ENCODE results near the gene PEX6.

PEX6 gene

GRCh38 chr6:42989923-42990322 is 10.9 kb upstream of the PEX6 start:
- no peak for DNase-seq

GRCh38 chr6:42988486-42989020 is 9.6 kb upstream of the PEX6 start:
- DNase-seq = no peak

GRCh38 chr6:42987533-42988451 is 8.8 kb upstream of the PEX6 start:
- no peak for DNase-seq

GRCh38 chr6:42984924-42985475 is 6.0 kb upstream of the PEX6 start:
- DNase-seq = no peak

GRCh38 chr6:42984001-42984923 is 5.3 kb upstream of the PEX6 start, which contains the start of gene PPP2R5D:
PPP2R5D (plus strand) TSS chr6:42984570; CDS start chr6:42984678, 108 bp downstream.
- DNase-seq = peak; percentile 97

- no peak for DNase-seq
Observed at GRCh38 chr6:42981836-42982235, 2.9 kb upstream of the PEX6 start.

GRCh38 chr6:42979523-42980177 is 669 bp upstream of the PEX6 start:
- no peak for DNase-seq

- no peak for DNase-seq
Observed at GRCh38 chr6:42978487-42978838, 518 bp downstream of the PEX6 start.

- DNase-seq = no peak
Observed at GRCh38 chr6:42974919-42975505, 4.0 kb downstream of the PEX6 start.

- no peak for DNase-seq
Observed at GRCh38 chr6:42973926-42974325, 5.1 kb downstream of the PEX6 start.

- DNase-seq = no peak
Observed at GRCh38 chr6:42971746-42972327, 7.1 kb downstream of the PEX6 start.

- no peak for DNase-seq
Observed at GRCh38 chr6:42970871-42971612, 7.9 kb downstream of the PEX6 start.

- no peak for DNase-seq
Observed at GRCh38 chr6:42969934-42970333, 9.0 kb downstream of the PEX6 start.

GRCh38 chr6:42969431-42969830 is 9.6 kb downstream of the PEX6 start:
- DNase-seq = no peak

GRCh38 chr6:42968783-42969182 is 10.2 kb downstream of the PEX6 start:
- no peak for DNase-seq

- no peak for DNase-seq
Observed at GRCh38 chr6:42968126-42968701, 10.8 kb downstream of the PEX6 start.

- no peak for DNase-seq
Observed at GRCh38 chr6:42967228-42967627, 11.8 kb downstream of the PEX6 start.

GRCh38 chr6:42966571-42966970 is 12.4 kb downstream of the PEX6 start:
- no peak for DNase-seq

- DNase-seq = no peak
Observed at GRCh38 chr6:42963855-42964605, 15.0 kb downstream of the PEX6 start.

Data from NCI-H774 (cell line).